ENCODE data around the gene ARHGAP45.

GRCh38 chr19:1123885-1124677 lies 57.1 kb downstream of the ARHGAP45 start:
- TF ChIP-seq CTCF (IDR thresholded peaks at IDR 0.05) (no peak), POLR2A (IDR thresholded peaks at IDR 0.05) (no peak)

All from testis (tissue), 2 donors.